ENCODE measurements around the gene ZNF488. TPM values are rescaled to one million over a fixed set of nuclear protein-coding genes. Genes with fewer than 3 reads are reported as not detected.

Gene ZNF488
- total RNA-seq, 1 donor from 2014 or later: under 0.01 TPM

GRCh38 chr10:47408606-47409005, 24.5 kb upstream of the ZNF488 start:
- no peak for FAIRE-seq
- Histone ChIP-seq H3K27me3 (ENCODE audit: control insufficient read depth, insufficient read depth, low read length) (no peaks in the 10 kb centered on the region), H3K4me3 (ENCODE audit: low read depth, low read length) (no peak overlapping the region), H3K36me3 (ENCODE audit: control insufficient read depth, insufficient read depth, low read length) (no peaks in the 10 kb centered on the region)
- DNase-seq (ENCODE audit: low read depth): no peak
- TF ChIP-seq CTCF (IDR thresholded peaks at IDR 0.05; ENCODE audit: insufficient read depth, low read length, severe bottlenecking): no peak

- DNase-seq (ENCODE audit: low read depth) (peak; percentile 99), FAIRE-seq (no peak)
- Histone ChIP-seq H3K36me3 (ENCODE audit: control insufficient read depth, insufficient read depth, low read length) (no peaks in the 10 kb centered on the region), H3K27me3 (ENCODE audit: control insufficient read depth, insufficient read depth, low read length) (no peaks in the 10 kb centered on the region), H3K4me3 (ENCODE audit: low read depth, low read length) (no peak overlapping the region)
- no peak for TF ChIP-seq CTCF (IDR thresholded peaks at IDR 0.05; ENCODE audit: insufficient read depth, low read length, severe bottlenecking)
Measured at GRCh38 chr10:47406870-47407691, 23.0 kb upstream of the ZNF488 start.

GRCh38 chr10:47406548-47406869, 22.4 kb upstream of the ZNF488 start:
- no peaks in the 10 kb centered on the region for H3K36me3 ChIP-seq (ENCODE audit: control insufficient read depth, insufficient read depth, low read length)
- DNase-seq (ENCODE audit: low read depth) (no peak), FAIRE-seq (no peak)
- no peak for TF ChIP-seq CTCF (IDR thresholded peaks at IDR 0.05; ENCODE audit: insufficient read depth, low read length, severe bottlenecking)
- H3K27me3 ChIP-seq (ENCODE audit: control insufficient read depth, insufficient read depth, low read length): no peaks in the 10 kb centered on the region
- no peak overlapping the region for H3K4me3 ChIP-seq (ENCODE audit: low read depth, low read length)

- Histone ChIP-seq H3K36me3 (ENCODE audit: control insufficient read depth, insufficient read depth, low read length) (no peaks in the 10 kb centered on the region), H3K27me3 (ENCODE audit: control insufficient read depth, insufficient read depth, low read length) (no peaks in the 10 kb centered on the region), H3K4me3 (ENCODE audit: low read depth, low read length) (no peak overlapping the region)
- no peak for TF ChIP-seq CTCF (IDR thresholded peaks at IDR 0.05; ENCODE audit: insufficient read depth, low read length, severe bottlenecking)
- FAIRE-seq (no peak), DNase-seq (ENCODE audit: low read depth) (peak; percentile 66)
Measured at GRCh38 chr10:47405857-47406547, 21.9 kb upstream of the ZNF488 start.

GRCh38 chr10:47404937-47405336, 20.8 kb upstream of the ZNF488 start:
- DNase-seq (ENCODE audit: low read depth): no peak
- no peaks in the 10 kb centered on the region for H3K36me3 ChIP-seq (ENCODE audit: control insufficient read depth, insufficient read depth, low read length)
- no peak overlapping the region for H3K4me3 ChIP-seq (ENCODE audit: low read depth, low read length)
- FAIRE-seq: no peak
- H3K27me3 ChIP-seq (ENCODE audit: control insufficient read depth, insufficient read depth, low read length): no peaks in the 10 kb centered on the region
- TF ChIP-seq CTCF (IDR thresholded peaks at IDR 0.05; ENCODE audit: insufficient read depth, low read length, severe bottlenecking): no peak

Measured in bronchial epithelial cell (primary cell).